Panc1 (cell line): Measurements from ENCODE around the gene PHRF1. TPM values are rescaled to one million over a fixed set of nuclear protein-coding genes. Genes with fewer than 3 reads are reported as not detected.

Experiments used
- ATAC-seq: fragments of 200-7000 bp; cut with Tn5 transposase; 2 replicates; pipeline ENCODE4 v1.9.1; 2020; ENCODE audit warnings: mild to moderate bottlenecking, moderate library complexity
- BruUV-seq: library from RNA; stranded (reverse); fragments of 400-500 nt; replicated peaks from 2 replicates; lab custom pipeline; 2021; lab: Mats Ljungman, UMichigan
- CTCF ChIA-PET: fragments of 300-600 bp; sonication (Branson Sonifier 250); formaldehyde crosslinking; loops from one replicate; lab custom pipeline; 2022; ENCODE audit warnings: antibody characterized with exemption; lab: Charles Lee
- POLR2A ChIA-PET: fragments of 300-600 bp; sonication (Branson Sonifier 250); formaldehyde crosslinking; loops from one replicate; lab custom pipeline; 2022; ENCODE audit warnings: antibody characterized with exemption; lab: Charles Lee
- DNase-seq: peaks from one replicate; pipeline ENCODE4 v3.0.0-alpha.2; 2010; ENCODE audit warnings: low read depth, low spot score
- H3K27ac ChIP-seq: 2 replicates; pipeline ENCODE4 v1.5.1; 2011; ENCODE audit warnings: mild to moderate bottlenecking, low read length, inconsistent platforms
- H3K27me3 ChIP-seq: fragments of 200-500 bp; sonication (Bioruptor generic); 2 replicates; pipeline ENCODE4 v1.6.0; 2014; ENCODE audit warnings: low read length, inconsistent platforms; ENCODE audit not compliant: control insufficient read depth, insufficient read depth
- H3K36me3 ChIP-seq: fragments of 200-500 bp; sonication (Bioruptor generic); 2 replicates; pipeline ENCODE4 v1.5.1; 2014; ENCODE audit warnings: inconsistent platforms, mild to moderate bottlenecking, low read length, moderate library complexity; ENCODE audit not compliant: control insufficient read depth, insufficient read depth
- H3K4me1 ChIP-seq: 2 replicates; pipeline ENCODE4 v1.5.1; 2011; ENCODE audit warnings: inconsistent platforms, mild to moderate bottlenecking, low read length, moderate library complexity; ENCODE audit not compliant: control insufficient read depth, insufficient read depth
- H3K4me3 ChIP-seq, 2 experiments: 2 replicates each; pipeline ENCODE4 v1.5.1; 2011 to 2012; ENCODE audit warnings: low read depth in 2 of 2, low read length in 2 of 2, mild to moderate bottlenecking in 2 of 2, inconsistent platforms in 1 of 2, moderate library complexity in 1 of 2
- H3K9me3 ChIP-seq: fragments of 200-500 bp; sonication (Bioruptor generic); 2 replicates; pipeline ENCODE4 v1.5.1; 2014; ENCODE audit warnings: low read depth, mild to moderate bottlenecking, inconsistent platforms, low read length, moderate library complexity; ENCODE audit not compliant: control insufficient read depth, insufficient read depth
- POLR2AphosphoS5 ChIP-seq: IDR thresholded peaks from 2 replicates; pipeline ENCODE4 v1.6.1; 2012; ENCODE audit warnings: mild to moderate bottlenecking, low read depth, low read length, moderate library complexity
- REST ChIP-seq, 2 experiments: IDR thresholded peaks; 2 replicates each; pipeline ENCODE4 v1.6.1; 2011 to 2012; ENCODE audit warnings: low read depth in 2 of 2, control low read depth in 1 of 2, low read length in 1 of 2, mild to moderate bottlenecking in 1 of 2, moderate library complexity in 1 of 2; ENCODE audit not compliant: insufficient read depth in 1 of 2
- SIN3A ChIP-seq: IDR thresholded peaks from 2 replicates; pipeline ENCODE4 v1.6.1; 2012; ENCODE audit warnings: low read depth, mild to moderate bottlenecking, low read length, moderate library complexity, borderline replicate concordance; ENCODE audit not compliant: insufficient read depth
- TCF7L2 ChIP-seq: IDR thresholded peaks from 2 replicates; pipeline ENCODE4 v1.6.1; 2011; ENCODE audit warnings: mild to moderate bottlenecking, low read depth, low read length, inconsistent platforms
- in situ Hi-C: cut with HindIII; loops from 2 replicates; pipeline ENCODE4 v1.10.0; 2016; ENCODE audit warnings: low sequenced_read_pairs, low pct_unique_long_range_greater_than_20kb
- intact Hi-C: fragments of 100-400 bp; cut with micrococcal nuclease; formaldehyde crosslinking; loops from one replicate; pipeline ENCODE4 v1.10.0; 2022; ENCODE audit not compliant: unreplicated experiment
- total RNA-seq: library from RNA; stranded (reverse); gene quantifications from one replicate; pipeline ENCODE4 v1.2.1, GENCODE V29; 2021; ENCODE audit not compliant: unreplicated experiment
- TF ChIP-seq, protein P1 (sequence below): fragments of 450-650 bp; IDR thresholded peaks from 2 replicates; pipeline ENCODE4 v1.5.1; 2017; ENCODE audit warnings: mild to moderate bottlenecking

The PHRF1 gene
- total RNA-seq, 1 experiment from 2014 or later = 90.6 TPM

DNA sequence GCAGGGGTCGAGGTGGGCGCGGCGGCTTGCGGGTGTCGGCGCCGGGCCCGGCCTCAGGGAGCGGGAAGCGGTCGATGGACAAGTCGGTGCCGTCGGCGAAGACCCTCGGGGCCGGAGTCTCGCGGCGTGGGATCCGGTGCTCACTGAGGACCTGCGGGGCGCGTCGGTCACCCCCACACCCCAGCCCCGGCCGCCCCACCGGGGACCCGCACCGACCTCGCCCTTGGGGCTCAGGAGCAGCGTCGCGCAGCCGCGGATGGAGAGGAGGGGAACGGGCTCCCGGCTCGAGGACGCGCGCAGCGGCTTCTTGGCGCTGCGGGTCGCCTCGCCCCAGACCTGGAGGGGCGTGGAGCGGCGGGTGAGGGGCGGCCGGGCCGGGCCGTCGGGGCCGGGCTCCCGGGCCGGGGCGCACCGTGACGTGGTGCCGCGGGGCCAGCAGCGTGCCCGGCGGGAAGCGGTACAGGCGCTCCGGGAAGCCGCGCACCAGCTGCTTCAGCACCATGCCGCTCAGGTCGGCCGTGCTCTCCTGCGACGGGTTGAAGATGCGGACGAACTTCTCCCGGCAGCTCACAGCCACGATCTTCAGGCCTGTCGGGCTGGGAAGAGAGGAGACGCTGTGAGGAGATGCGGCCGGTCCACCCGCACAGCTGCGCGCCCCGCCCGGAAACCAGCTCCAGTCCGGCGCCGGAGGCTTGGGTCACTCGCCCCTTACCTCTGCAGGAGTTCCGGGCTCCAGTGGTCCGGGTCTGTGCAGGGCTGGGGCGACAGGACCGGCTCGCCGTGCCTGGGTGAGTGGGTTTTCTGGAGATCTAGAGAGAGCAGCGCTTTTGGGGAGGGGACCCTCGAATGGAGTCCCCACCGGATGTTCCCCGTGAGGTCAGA is 20.2 kb upstream of the PHRF1 start:
- Histone ChIP-seq H3K4me1 (peaks cover 30% of the 10 kb centered on the region), H3K36me3 (no peaks in the 10 kb centered on the region), H3K9me3 (no peaks in the 10 kb centered on the region), H3K4me3 (peak overlapping the region; percentile 57 to 59), H3K27me3 (no peaks in the 10 kb centered on the region), H3K27ac (0 out of 2 replicates have a peak overlapping the region, but pooled peaks have one; percentile 34)
- no TSS peak for BruUV-seq
- in situ Hi-C loops = no loop called here
- ChIA-PET POLR2A (no interaction called here), CTCF (interaction anchor here (0.5 to 1.4 kb wide), 4 partner anchors 9 to 57 kb away, joined by 3 read pairs; no protein-coding TSS in a partner anchor)
- TF ChIP-seq POLR2AphosphoS5 (no peak), REST (IDR thresholded peaks at IDR 0.05; ENCODE audit: insufficient read depth in 1 of 2, low read depth in 2 of 2, low read length in 1 of 2) (no peak), TCF7L2 (no peak), SIN3A (no peak; the same call in 1 of the 2 replicates)
- TF ChIP-seq, protein P1, sequence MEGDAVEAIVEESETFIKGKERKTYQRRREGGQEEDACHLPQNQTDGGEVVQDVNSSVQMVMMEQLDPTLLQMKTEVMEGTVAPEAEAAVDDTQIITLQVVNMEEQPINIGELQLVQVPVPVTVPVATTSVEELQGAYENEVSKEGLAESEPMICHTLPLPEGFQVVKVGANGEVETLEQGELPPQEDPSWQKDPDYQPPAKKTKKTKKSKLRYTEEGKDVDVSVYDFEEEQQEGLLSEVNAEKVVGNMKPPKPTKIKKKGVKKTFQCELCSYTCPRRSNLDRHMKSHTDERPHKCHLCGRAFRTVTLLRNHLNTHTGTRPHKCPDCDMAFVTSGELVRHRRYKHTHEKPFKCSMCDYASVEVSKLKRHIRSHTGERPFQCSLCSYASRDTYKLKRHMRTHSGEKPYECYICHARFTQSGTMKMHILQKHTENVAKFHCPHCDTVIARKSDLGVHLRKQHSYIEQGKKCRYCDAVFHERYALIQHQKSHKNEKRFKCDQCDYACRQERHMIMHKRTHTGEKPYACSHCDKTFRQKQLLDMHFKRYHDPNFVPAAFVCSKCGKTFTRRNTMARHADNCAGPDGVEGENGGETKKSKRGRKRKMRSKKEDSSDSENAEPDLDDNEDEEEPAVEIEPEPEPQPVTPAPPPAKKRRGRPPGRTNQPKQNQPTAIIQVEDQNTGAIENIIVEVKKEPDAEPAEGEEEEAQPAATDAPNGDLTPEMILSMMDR = no peak
- intact Hi-C loops = loop anchor here (10.0 kb wide), 1 partner anchor 169 kb away; no protein-coding TSS in a partner anchor
- DNase-seq = no peak
- peak; percentile 31 for ATAC-seq

DNA sequence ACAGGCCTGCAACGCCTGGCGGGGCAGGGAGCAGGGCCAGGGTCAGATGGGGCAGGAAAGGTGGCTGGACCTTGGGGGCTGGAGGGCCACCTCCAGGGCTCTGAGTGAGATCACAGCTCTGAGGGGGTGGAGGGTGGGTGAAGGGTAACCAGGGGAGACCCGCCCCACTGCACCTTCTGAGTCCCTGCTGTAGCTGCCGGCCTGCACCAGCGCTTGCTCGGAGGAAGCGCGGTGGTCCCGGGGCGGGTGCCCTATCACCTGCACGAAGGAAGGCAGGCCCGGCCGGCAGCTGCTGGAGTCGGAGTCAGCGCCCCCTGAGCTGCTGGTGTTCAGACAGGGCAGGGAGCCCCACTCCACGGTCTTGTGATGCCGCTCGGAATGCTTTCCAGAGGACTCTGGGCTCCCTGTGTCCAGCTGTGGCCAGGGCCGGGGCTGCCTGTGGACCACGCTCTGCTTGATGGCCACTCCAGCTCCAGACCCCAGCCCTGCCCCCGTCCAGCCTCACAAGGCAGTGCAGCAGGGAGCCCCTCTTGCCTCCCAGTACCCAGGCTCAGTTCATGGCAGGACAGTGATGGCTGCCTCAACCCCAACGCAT is 19.5 kb upstream of the PHRF1 start:
- no peak overlapping the region for H3K27ac ChIP-seq
- intact Hi-C loops = loop anchor here (10.0 kb wide), 1 partner anchor 168 kb away; no protein-coding TSS in a partner anchor
- ATAC-seq = no peak

More for the DNA sequence above, 19.5 kb upstream of the PHRF1 start:
- in situ Hi-C loops = no loop called here
- TF ChIP-seq SIN3A (no peak), POLR2AphosphoS5 (no peak), REST (IDR thresholded peaks at IDR 0.05; ENCODE audit: insufficient read depth in 1 of 2, low read depth in 2 of 2, low read length in 1 of 2) (no peak), TCF7L2 (no peak)
- TF ChIP-seq, protein P1 = no peak
- CTCF ChIA-PET = interaction anchor here (0.5 to 0.9 kb wide), 3 partner anchors 8 to 56 kb away, joined by 3 read pairs; no protein-coding TSS in a partner anchor
- Histone ChIP-seq H3K27me3 (no peaks in the 10 kb centered on the region), H3K4me3 (peak overlapping the region; percentile 34 to 59; a peak in 3 of 4 replicates), H3K36me3 (no peaks in the 10 kb centered on the region), H3K4me1 (peaks cover 32% of the 10 kb centered on the region), H3K9me3 (no peaks in the 10 kb centered on the region)
- no peak for DNase-seq
- BruUV-seq = no TSS peak
- POLR2A ChIA-PET = no interaction called here
